GM12891 (cell line): ENCODE results near the gene LATS2.
"Not testable (repeated sequence)": the region's sequence is repeated elsewhere in the genome, so short reads cannot be mapped to it uniquely, and the experiment has no call there.

Experiments used
- DNase-seq: peaks from one replicate; pipeline ENCODE4 v3.0.0; 2011; ENCODE audit warnings: low spot score; ENCODE audit not compliant: insufficient read length
- FAIRE-seq: peaks from 2 replicates; lab custom pipeline; 2011; peaks lifted over from hg19 to GRCh38; lab: Jason Lieb, UNC
- PAX5 ChIP-seq: IDR thresholded peaks from 2 replicates; pipeline ENCODE4 v1.6.1; 2011; ENCODE audit warnings: low read length, moderate library complexity, mild to moderate bottlenecking; ENCODE audit not compliant: insufficient read depth, severe bottlenecking
- POLR2A ChIP-seq: IDR thresholded peaks from 2 replicates; pipeline ENCODE4 v1.6.1; 2011; ENCODE audit warnings: low read depth, low read length, control low read depth
- POLR2AphosphoS5 ChIP-seq: IDR thresholded peaks from 2 replicates; pipeline ENCODE4 v1.6.1; 2011; ENCODE audit warnings: low read depth, low read length, control low read depth
- POU2F2 ChIP-seq: IDR thresholded peaks from 2 replicates; pipeline ENCODE4 v1.6.1; 2011; ENCODE audit warnings: low read depth, mild to moderate bottlenecking, control low read depth, low read length, moderate library complexity
- SPI1 ChIP-seq: IDR thresholded peaks from 2 replicates; pipeline ENCODE4 v1.6.1; 2011; ENCODE audit warnings: low read depth, low read length, control low read depth
- TAF1 ChIP-seq: IDR thresholded peaks from 2 replicates; pipeline ENCODE4 v1.6.1; 2011; ENCODE audit warnings: low read depth, low read length, control low read depth

The LATS2 gene

GRCh38 chr13:20960663-20961309 lies 100.6 kb downstream of the LATS2 start:
- no peak for FAIRE-seq
- TF ChIP-seq POU2F2 (no peak), PAX5 (no peak), POLR2AphosphoS5 (no peak), TAF1 (no peak), POLR2A (no peak), SPI1 (no peak)

GRCh38 chr13:20957049-20957620 lies 104.3 kb downstream of the LATS2 start:
- not testable (repeated sequence) for DNase-seq, FAIRE-seq

More at GRCh38 chr13:20960663-20961309, 100.6 kb downstream of the LATS2 start:
- no peak for DNase-seq

- FAIRE-seq (no peak), DNase-seq (no peak)
- no peak for TF ChIP-seq POU2F2
- TF ChIP-seq PAX5, result no peak
- TF ChIP-seq POLR2AphosphoS5, result no peak
- no peak for TF ChIP-seq TAF1
- TF ChIP-seq POLR2A, result no peak
- no peak for TF ChIP-seq SPI1
Measured at GRCh38 chr13:20955496-20955895, 105.9 kb downstream of the LATS2 start.

GRCh38 chr13:20953245-20953931 lies 108.0 kb downstream of the LATS2 start:
- no peak for FAIRE-seq
- TF ChIP-seq SPI1, result no peak
- TF ChIP-seq PAX5, result no peak
- no peak for TF ChIP-seq POLR2A
- no peak for TF ChIP-seq POU2F2
- no peak for TF ChIP-seq TAF1
- no peak for TF ChIP-seq POLR2AphosphoS5
- DNase-seq, result no peak

GRCh38 chr13:20952838-20953237 lies 108.5 kb downstream of the LATS2 start:
- DNase-seq, result no peak
- TF ChIP-seq SPI1 (no peak), POU2F2 (no peak), POLR2A (no peak), PAX5 (no peak)

GRCh38 chr13:20948001-20948400 lies 113.4 kb downstream of the LATS2 start:
- not testable (repeated sequence) for DNase-seq, FAIRE-seq

More at GRCh38 chr13:20952838-20953237, 108.5 kb downstream of the LATS2 start:
- no peak for FAIRE-seq

- TF ChIP-seq POU2F2 (no peak), PAX5 (no peak), POLR2AphosphoS5 (no peak), SPI1 (peak; percentile 31), POLR2A (no peak), TAF1 (no peak)
- FAIRE-seq, result no peak
- no peak for DNase-seq
Measured at GRCh38 chr13:20945952-20946383, 115.4 kb downstream of the LATS2 start.

- no peak for FAIRE-seq
- DNase-seq, result no peak
- TF ChIP-seq POLR2AphosphoS5 (no peak), TAF1 (no peak), SPI1 (no peak), POLR2A (no peak), PAX5 (no peak), POU2F2 (no peak)
Measured at GRCh38 chr13:20942938-20943559, 118.3 kb downstream of the LATS2 start.

- FAIRE-seq, DNase-seq: not testable (repeated sequence)
Measured at GRCh38 chr13:20940511-20940910, 120.9 kb downstream of the LATS2 start.

GRCh38 chr13:20940083-20940482 lies 121.3 kb downstream of the LATS2 start:
- DNase-seq, result no peak
- TF ChIP-seq PAX5, result no peak
- no peak for TF ChIP-seq TAF1
- no peak for TF ChIP-seq POU2F2
- no peak for TF ChIP-seq SPI1
- TF ChIP-seq POLR2AphosphoS5, result no peak
- no peak for TF ChIP-seq POLR2A
- no peak for FAIRE-seq
